ENCODE measurements around the gene FOXP1.

- TF ChIP-seq BHLHE40 (IDR thresholded peaks at IDR 0.05; ENCODE audit: low read length) (no peak), ELF1 (CRISPR knock-in tag; IDR thresholded peaks at IDR 0.05) (no peak), MAZ (IDR thresholded peaks at IDR 0.05; ENCODE audit: borderline replicate concordance, low read depth, low read length) (no peak), MAZ (CRISPR knock-in tag; IDR thresholded peaks at IDR 0.05; ENCODE audit: low read depth) (no peak), PATZ1 (CRISPR knock-in tag; IDR thresholded peaks at IDR 0.05) (no peak), MAFF (IDR thresholded peaks at IDR 0.05; ENCODE audit: low read depth, low read length) (no peak)
Measured at GRCh38 chr3:71548705-71549384, 34.7 kb downstream of the FOXP1 start.
